ENCODE results near the gene WNT9B. TPM values are rescaled to one million over a fixed set of nuclear protein-coding genes. Genes with fewer than 3 reads are reported as not detected.

Gene WNT9B, protein sequence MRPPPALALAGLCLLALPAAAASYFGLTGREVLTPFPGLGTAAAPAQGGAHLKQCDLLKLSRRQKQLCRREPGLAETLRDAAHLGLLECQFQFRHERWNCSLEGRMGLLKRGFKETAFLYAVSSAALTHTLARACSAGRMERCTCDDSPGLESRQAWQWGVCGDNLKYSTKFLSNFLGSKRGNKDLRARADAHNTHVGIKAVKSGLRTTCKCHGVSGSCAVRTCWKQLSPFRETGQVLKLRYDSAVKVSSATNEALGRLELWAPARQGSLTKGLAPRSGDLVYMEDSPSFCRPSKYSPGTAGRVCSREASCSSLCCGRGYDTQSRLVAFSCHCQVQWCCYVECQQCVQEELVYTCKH
- total RNA-seq (2016; rRNA removed; fragmentation: Illumina TruSeq; extraction: Trizol), result not detected in 2 replicates
- total RNA-seq (2016; cell fraction: cytosol; rRNA removed; fragmentation: Illumina TruSeq; extraction: Trizol; ENCODE audit: low read depth), result not detected in 2 replicates
- not detected in 2 replicates for total RNA-seq (2016; cell fraction: insoluble cytoplasmic fraction; rRNA removed; fragmentation: Illumina TruSeq; extraction: Trizol)
- not detected in 2 replicates for total RNA-seq (2016; cell fraction: membrane; rRNA removed; fragmentation: Illumina TruSeq; extraction: Trizol)
- not detected in 2 replicates for total RNA-seq (2016; cell fraction: nucleus; rRNA removed; fragmentation: Illumina TruSeq; extraction: Trizol)
- polyA plus RNA-seq (2011; rRNA removed), result not detected in 2 replicates
- polyA plus RNA-seq (2011; cell fraction: cytosol; rRNA removed), result 0.03 TPM in 1 of 2 replicates, not detected in the other
- polyA plus RNA-seq (2011; cell fraction: nucleus; rRNA removed), result not detected in 2 replicates
- 0.29 TPM in 1 of 2 replicates, not detected in the other for polyA plus RNA-seq (2012)
- polyA plus RNA-seq (2016; cell fraction: cytosol; fragmentation: Illumina TruSeq; extraction: Trizol; ENCODE audit: low read depth), result not detected in 2 replicates
- polyA plus RNA-seq (2016; cell fraction: insoluble cytoplasmic fraction; fragmentation: Illumina TruSeq; extraction: Trizol; ENCODE audit: low read depth), result not detected in 2 replicates
- not detected in 2 replicates for polyA plus RNA-seq (2016; cell fraction: membrane; fragmentation: Illumina TruSeq; extraction: Trizol; ENCODE audit: low read depth)
- polyA plus RNA-seq (2016; cell fraction: nucleus; fragmentation: Illumina TruSeq; extraction: Trizol; ENCODE audit: insufficient read depth, low read depth), result not detected in 2 replicates
- polyA minus RNA-seq (2011; rRNA and poly(A)+ RNA removed; ENCODE audit: low replicate concordance), result not detected in 2 replicates
- polyA minus RNA-seq (2011; cell fraction: cytosol; rRNA and poly(A)+ RNA removed), result not detected in 2 replicates
- not detected in 2 replicates for polyA minus RNA-seq (2011; cell fraction: nucleus; rRNA and poly(A)+ RNA removed)
- Bru-seq, nascent RNA, result percentile 10 among the genes with signal in this experiment
- BruChase-seq, experiment 1, labeled RNA remaining after a 6-hour chase, result percentile 19 among the genes with signal in this experiment
- percentile 13 among the genes with signal in this experiment for BruChase-seq, experiment 2, labeled RNA remaining after a 2-hour chase
- long read RNA-seq, experiment 1, result 0 reads
- long read RNA-seq, experiment 2, result 0 reads

DNA sequence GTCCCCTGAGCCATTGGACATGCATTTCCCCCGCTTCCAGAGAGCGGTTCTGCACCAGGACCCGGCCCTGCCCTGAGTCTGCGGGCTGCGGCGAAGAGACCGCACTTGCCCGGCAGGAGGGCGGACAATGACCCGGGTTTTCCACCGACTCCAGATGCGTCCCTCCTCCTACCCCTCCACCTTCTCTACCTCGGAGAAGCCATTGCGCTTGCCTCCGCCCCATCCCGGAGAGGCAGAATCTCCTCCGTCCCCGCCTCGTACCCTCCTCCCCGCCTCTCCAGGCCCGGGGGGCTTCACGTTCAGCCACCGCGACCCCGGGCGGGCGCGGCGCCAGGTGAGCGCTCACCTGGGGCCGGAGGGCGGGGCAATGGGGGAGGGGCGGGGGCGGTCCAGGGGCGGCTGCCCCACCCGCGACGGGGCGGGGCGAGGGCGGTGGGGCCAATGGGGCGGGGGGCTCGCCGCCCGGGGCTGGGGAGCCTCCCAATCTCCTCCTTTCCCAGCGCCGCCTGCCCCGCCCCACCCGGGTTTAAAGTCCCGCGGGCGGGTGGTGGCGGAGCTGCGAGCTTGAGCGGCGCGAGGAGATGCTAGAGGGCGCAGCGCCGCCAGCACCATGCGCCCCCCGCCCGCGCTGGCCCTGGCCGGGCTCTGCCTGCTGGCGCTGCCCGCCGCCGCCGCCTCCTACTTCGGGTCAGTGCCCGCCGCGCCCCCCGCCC lies at the start of gene WNT9B:
WNT9B (plus strand) TSS at position 555 of the 713 bp plus-strand sequence; CDS start at position 611, 56 bp downstream.
- peaks cover 2 to 36% of the 10 kb centered on the region in 2 experiments; a peak in 3 of 5 replicates for H3K27me3 ChIP-seq (ENCODE audit: control insufficient read depth in 1 of 2, insufficient read depth in 2 of 2, low read length in 2 of 2)
- no peak for FAIRE-seq
- no peaks in the 10 kb centered on the region for H3K9me3 ChIP-seq (ENCODE audit: low read length)
- DNase-seq (ENCODE audit: low spot score), result peak; percentile 48
- CTCF ChIA-PET (ENCODE audit: low intra/inter-chr PET ratio, low total read pairs), result interaction anchor here (1.0 kb wide), 1 partner anchor 25 kb away, joined by 3 read pairs; no protein-coding TSS in a partner anchor
- ATAC-seq, result peak; percentile 79
- H3K4me1 ChIP-seq (ENCODE audit: insufficient read depth, low read length), result peaks cover 40% of the 10 kb centered on the region
- 4% methylated on average over 38 of the region's 75 CpGs for WGBS (ENCODE audit: low lambda C conversion rate)
- H3K36me3 ChIP-seq (replicated peaks in 1 of 2; ENCODE audit: control insufficient read depth in 1 of 2, insufficient read depth in 2 of 2, low read length in 2 of 2), result no peaks in the 10 kb centered on the region
- intact Hi-C loops (cut with micrococcal nuclease; ENCODE audit: unreplicated experiment), result no loop called here
- H3K27ac ChIP-seq (ENCODE audit: extremely low read length, insufficient read depth, low read length), result no peak within 1 kb of the TSS
- peak within 1 kb of the TSS; percentile 33; the same call in 1 of the 2 replicates for H3K9ac ChIP-seq (ENCODE audit: insufficient read depth, low read depth, low read length)
- H4K20me1 ChIP-seq (ENCODE audit: insufficient read depth, low read length), result no peaks in the 10 kb centered on the region
- BruUV-seq (replicated peaks), result no TSS peak
- POLR2A ChIA-PET, result no interaction called here
- peak within 1 kb of the TSS; percentile 93 for H3K4me2 ChIP-seq (ENCODE audit: low read depth, low read length)
- in situ Hi-C loops (cut with HindIII; ENCODE audit: extremely low pct_ligation_motif_present, low pct_unique_long_range_greater_than_20kb), result loop anchor here (5.0 kb wide), 1 partner anchor 91 kb away; no protein-coding TSS in a partner anchor
- H3K79me2 ChIP-seq (ENCODE audit: insufficient read depth, low read length), result no peaks in the 10 kb centered on the region
- H2AFZ ChIP-seq (ENCODE audit: low read length), result no peak within 1 kb of the TSS
- peak within 1 kb of the TSS; percentile 52 to 76 (median 59) for H3K4me3 ChIP-seq (replicated peaks in 1 of 3; ENCODE audit: insufficient read depth in 1 of 3, low read depth in 2 of 3, low read length in 3 of 3)
- TF ChIP-seq, protein P1, sequence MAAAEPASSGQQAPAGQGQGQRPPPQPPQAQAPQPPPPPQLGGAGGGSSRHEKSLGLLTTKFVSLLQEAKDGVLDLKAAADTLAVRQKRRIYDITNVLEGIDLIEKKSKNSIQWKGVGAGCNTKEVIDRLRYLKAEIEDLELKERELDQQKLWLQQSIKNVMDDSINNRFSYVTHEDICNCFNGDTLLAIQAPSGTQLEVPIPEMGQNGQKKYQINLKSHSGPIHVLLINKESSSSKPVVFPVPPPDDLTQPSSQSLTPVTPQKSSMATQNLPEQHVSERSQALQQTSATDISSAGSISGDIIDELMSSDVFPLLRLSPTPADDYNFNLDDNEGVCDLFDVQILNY (CRISPR knock-in tag; conservative IDR thresholded peaks at IDR 0.05), result no peak
- TF ChIP-seq ZNF556 (CRISPR knock-in tag; IDR thresholded peaks at IDR 0.05; ENCODE audit: borderline replicate concordance), result no peak
- no peak for TF ChIP-seq FOSL1 (CRISPR knock-in tag; IDR thresholded peaks at IDR 0.05; ENCODE audit: borderline replicate concordance)
- TF ChIP-seq, protein P2, sequence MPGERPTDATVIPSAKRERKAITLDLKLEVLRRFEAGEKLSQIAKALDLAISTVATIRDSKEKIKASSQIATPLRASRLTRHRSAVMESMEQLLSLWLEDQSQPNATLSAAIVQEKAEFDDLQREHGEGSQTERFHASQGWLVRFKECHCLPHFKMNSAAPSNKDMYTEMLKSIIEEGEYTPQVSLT (CRISPR knock-in tag; IDR thresholded peaks at IDR 0.05; ENCODE audit: borderline replicate concordance, low read depth), result no peak
- TF ChIP-seq SMAD1 (CRISPR knock-in tag; IDR thresholded peaks at IDR 0.05; ENCODE audit: borderline replicate concordance, low read depth), result no peak
- TF ChIP-seq ZNF629 (CRISPR knock-in tag; conservative IDR thresholded peaks at IDR 0.05), result no peak
- TF ChIP-seq HNRNPLL (IDR thresholded peaks at IDR 0.05; ENCODE audit: low read depth, low read length, poor library complexity, severe bottlenecking), result peak; percentile 27
- TF ChIP-seq, protein P3, sequence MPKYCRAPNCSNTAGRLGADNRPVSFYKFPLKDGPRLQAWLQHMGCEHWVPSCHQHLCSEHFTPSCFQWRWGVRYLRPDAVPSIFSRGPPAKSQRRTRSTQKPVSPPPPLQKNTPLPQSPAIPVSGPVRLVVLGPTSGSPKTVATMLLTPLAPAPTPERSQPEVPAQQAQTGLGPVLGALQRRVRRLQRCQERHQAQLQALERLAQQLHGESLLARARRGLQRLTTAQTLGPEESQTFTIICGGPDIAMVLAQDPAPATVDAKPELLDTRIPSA (CRISPR knock-in tag; IDR thresholded peaks at IDR 0.05; ENCODE audit: borderline replicate concordance), result no peak
- TF ChIP-seq POLR2AphosphoS5 (IDR thresholded peaks at IDR 0.05; ENCODE audit: low read depth, low read length), result no peak
- TF ChIP-seq POLR2G (IDR thresholded peaks at IDR 0.05; ENCODE audit: low read depth, low read length), result no peak
- TF ChIP-seq, protein P4, sequence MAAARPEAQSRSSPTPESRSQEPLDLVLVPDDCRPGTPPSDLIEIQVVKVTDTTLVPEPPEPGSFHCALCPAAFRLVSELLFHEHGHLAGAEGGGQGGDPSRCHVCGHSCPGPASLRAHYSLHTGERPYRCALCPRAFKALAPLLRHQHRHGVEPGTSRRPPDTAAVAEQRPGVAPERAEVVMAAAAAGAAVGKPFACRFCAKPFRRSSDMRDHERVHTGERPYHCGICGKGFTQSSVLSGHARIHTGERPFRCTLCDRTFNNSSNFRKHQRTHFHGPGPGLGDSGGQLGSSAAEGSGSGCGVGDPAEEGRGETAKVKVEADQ (CRISPR knock-in tag; IDR thresholded peaks at IDR 0.05; ENCODE audit: borderline replicate concordance), result no peak; the same call in 1 of the 2 replicates
- TF ChIP-seq, protein P5, sequence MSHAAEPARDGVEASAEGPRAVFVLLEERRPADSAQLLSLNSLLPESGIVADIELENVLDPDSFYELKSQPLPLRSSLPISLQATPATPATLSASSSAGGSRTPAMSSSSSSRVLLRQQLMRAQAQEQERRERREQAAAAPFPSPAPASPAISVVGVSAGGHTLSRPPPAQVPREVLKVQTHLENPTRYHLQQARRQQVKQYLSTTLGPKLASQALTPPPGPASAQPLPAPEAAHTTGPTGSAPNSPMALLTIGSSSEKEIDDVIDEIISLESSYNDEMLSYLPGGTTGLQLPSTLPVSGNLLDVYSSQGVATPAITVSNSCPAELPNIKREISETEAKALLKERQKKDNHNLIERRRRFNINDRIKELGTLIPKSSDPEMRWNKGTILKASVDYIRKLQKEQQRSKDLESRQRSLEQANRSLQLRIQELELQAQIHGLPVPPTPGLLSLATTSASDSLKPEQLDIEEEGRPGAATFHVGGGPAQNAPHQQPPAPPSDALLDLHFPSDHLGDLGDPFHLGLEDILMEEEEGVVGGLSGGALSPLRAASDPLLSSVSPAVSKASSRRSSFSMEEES (CRISPR knock-in tag; IDR thresholded peaks at IDR 0.05), result no peak
